GM12891 (cell line): Measurements from ENCODE around the gene WASL.
"Not testable (repeated sequence)": the region's sequence is repeated elsewhere in the genome, so short reads cannot be mapped to it uniquely, and the experiment has no call there.

Experiments used
- DNase-seq: peaks from one replicate; pipeline ENCODE4 v3.0.0; 2011; ENCODE audit warnings: low spot score; ENCODE audit not compliant: insufficient read length
- FAIRE-seq: peaks from 2 replicates; lab custom pipeline; 2011; peaks lifted over from hg19 to GRCh38; lab: Jason Lieb, UNC
- PAX5 ChIP-seq: IDR thresholded peaks from 2 replicates; pipeline ENCODE4 v1.6.1; 2011; ENCODE audit warnings: low read length, moderate library complexity, mild to moderate bottlenecking; ENCODE audit not compliant: insufficient read depth, severe bottlenecking
- POLR2A ChIP-seq: IDR thresholded peaks from 2 replicates; pipeline ENCODE4 v1.6.1; 2011; ENCODE audit warnings: low read depth, low read length, control low read depth
- POLR2AphosphoS5 ChIP-seq: IDR thresholded peaks from 2 replicates; pipeline ENCODE4 v1.6.1; 2011; ENCODE audit warnings: low read depth, low read length, control low read depth
- POU2F2 ChIP-seq: IDR thresholded peaks from 2 replicates; pipeline ENCODE4 v1.6.1; 2011; ENCODE audit warnings: low read depth, mild to moderate bottlenecking, control low read depth, low read length, moderate library complexity
- SPI1 ChIP-seq: IDR thresholded peaks from 2 replicates; pipeline ENCODE4 v1.6.1; 2011; ENCODE audit warnings: low read depth, low read length, control low read depth
- TAF1 ChIP-seq: IDR thresholded peaks from 2 replicates; pipeline ENCODE4 v1.6.1; 2011; ENCODE audit warnings: low read depth, low read length, control low read depth

Gene WASL

GRCh38 chr7:123643495-123644441 is 105.0 kb downstream of the WASL start:
- TF ChIP-seq POLR2A (no peak), TAF1 (no peak), PAX5 (no peak), POU2F2 (no peak), SPI1 (no peak), POLR2AphosphoS5 (no peak)
- no peak for FAIRE-seq
- no peak for DNase-seq

- TF ChIP-seq POU2F2: no peak
- TF ChIP-seq SPI1: no peak
- no peak for TF ChIP-seq POLR2AphosphoS5
- TF ChIP-seq PAX5: no peak
- TF ChIP-seq POLR2A: no peak
- no peak for TF ChIP-seq TAF1
- no peak for FAIRE-seq
- no peak for DNase-seq
Measured at GRCh38 chr7:123641901-123642300, 106.9 kb downstream of the WASL start.

GRCh38 chr7:123640583-123640982 is 108.2 kb downstream of the WASL start:
- no peak for DNase-seq
- FAIRE-seq: no peak
- TF ChIP-seq POU2F2 (no peak), POLR2A (no peak), TAF1 (no peak)

GRCh38 chr7:123639631-123640030 is 109.2 kb downstream of the WASL start:
- no peak for FAIRE-seq
- TF ChIP-seq POLR2AphosphoS5 (no peak), TAF1 (no peak), PAX5 (no peak), SPI1 (no peak)
- DNase-seq: no peak

- DNase-seq (no peak), FAIRE-seq (no peak)
- TF ChIP-seq SPI1 (no peak), POU2F2 (no peak), POLR2AphosphoS5 (no peak), PAX5 (no peak), TAF1 (no peak), POLR2A (no peak)
Measured at GRCh38 chr7:123637878-123638277, 110.9 kb downstream of the WASL start.

- DNase-seq: no peak
- TF ChIP-seq POLR2AphosphoS5 (no peak), POLR2A (no peak), SPI1 (no peak), POU2F2 (no peak), PAX5 (no peak), TAF1 (no peak)
- no peak for FAIRE-seq
Measured at GRCh38 chr7:123637203-123637602, 111.6 kb downstream of the WASL start.

- no peak for TF ChIP-seq TAF1
- TF ChIP-seq PAX5: no peak
- no peak for TF ChIP-seq POLR2A
- no peak for TF ChIP-seq POLR2AphosphoS5
- no peak for TF ChIP-seq SPI1
- TF ChIP-seq POU2F2: no peak
- DNase-seq (peak; percentile 2), FAIRE-seq (no peak)
Measured at GRCh38 chr7:123635551-123636359, 113.0 kb downstream of the WASL start.

- FAIRE-seq, DNase-seq: not testable (repeated sequence)
Measured at GRCh38 chr7:123634011-123634573, 114.7 kb downstream of the WASL start.

GRCh38 chr7:123633553-123633952 is 115.2 kb downstream of the WASL start:
- no peak for FAIRE-seq

GRCh38 chr7:123632808-123633207 is 116.0 kb downstream of the WASL start:
- FAIRE-seq: no peak
- DNase-seq: no peak

More at GRCh38 chr7:123633553-123633952, 115.2 kb downstream of the WASL start:
- TF ChIP-seq TAF1 (no peak), POLR2A (no peak), POU2F2 (no peak), SPI1 (no peak), PAX5 (no peak), POLR2AphosphoS5 (no peak)
- DNase-seq: no peak

More at GRCh38 chr7:123632808-123633207, 116.0 kb downstream of the WASL start:
- no peak for TF ChIP-seq POLR2AphosphoS5
- no peak for TF ChIP-seq SPI1
- TF ChIP-seq PAX5: no peak
- no peak for TF ChIP-seq TAF1
- TF ChIP-seq POU2F2: no peak
- no peak for TF ChIP-seq POLR2A
